Hematopoietic multipotent progenitor cell treated with erythropoietin and hydrocortisone succinate and interleukin-3 and kit ligand, for 6 days (in vitro differentiated cells): ENCODE results near the gene FAM124A.
A peak's percentile ranks its signal among the peaks of the same experiment; 100 is the strongest.

Experiments used
- DNase-seq: peaks from one replicate; pipeline ENCODE4 v3.0.0-alpha.2; 2015

FAM124A gene

DNA sequence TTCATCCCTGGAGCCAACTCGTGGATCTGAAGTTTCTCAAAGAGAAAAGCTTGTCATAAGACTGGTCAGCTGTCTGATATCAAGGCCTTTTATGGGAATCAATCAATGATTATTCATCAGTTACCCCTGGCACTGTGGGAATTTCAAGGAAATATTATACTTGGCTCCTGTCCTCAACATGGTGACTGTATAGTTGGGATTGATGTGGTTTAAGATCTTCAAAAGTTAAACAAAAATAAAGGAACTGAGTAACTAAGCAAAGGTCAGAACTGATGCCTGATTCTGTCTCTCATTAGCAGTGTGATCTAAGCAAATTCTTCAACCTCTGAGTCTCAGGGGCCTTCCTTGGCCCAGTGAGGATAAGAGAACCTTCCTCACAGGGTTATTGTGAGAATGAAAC lies 95.1 kb downstream of the FAM124A start:
- DNase-seq: no peak

DNA sequence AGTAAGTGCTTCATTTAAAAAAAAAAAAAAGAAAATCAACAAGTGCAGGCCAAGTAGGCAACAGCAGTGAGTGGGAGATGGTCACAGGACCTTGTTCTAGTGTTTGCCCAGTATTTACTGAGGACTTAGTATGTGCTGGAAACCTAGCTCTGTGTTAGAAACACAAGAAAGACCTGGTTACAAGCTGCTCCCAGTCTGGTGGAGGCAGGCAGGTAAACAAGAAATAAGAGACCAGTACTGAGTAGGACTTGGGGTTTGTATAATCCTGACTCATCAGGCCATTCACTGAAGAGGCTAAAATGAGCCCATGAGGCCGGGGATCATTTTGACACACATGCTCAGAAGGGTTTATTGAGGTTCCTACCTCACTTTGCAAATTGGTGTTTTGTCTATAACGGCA lies 95.8 kb downstream of the FAM124A start:
- DNase-seq: no peak

DNA sequence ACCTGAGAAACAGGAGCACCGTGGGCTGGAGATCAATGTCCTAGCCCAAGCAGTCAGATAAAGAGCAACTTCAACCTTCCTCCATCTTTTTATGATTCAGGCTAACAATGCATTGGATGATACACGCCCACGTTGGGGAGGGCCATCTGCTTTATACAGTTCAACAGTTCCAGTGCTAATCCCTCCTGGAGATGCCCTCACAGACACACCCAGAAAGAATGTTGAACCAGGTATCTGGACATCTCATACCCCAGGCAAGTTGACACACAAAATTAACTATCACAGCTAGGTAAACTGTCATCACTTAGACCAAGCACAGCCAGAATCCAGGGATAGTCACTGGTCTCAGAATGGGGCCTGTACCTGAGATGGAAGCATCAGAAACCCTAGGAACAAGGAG lies 96.7 kb downstream of the FAM124A start:
- DNase-seq: no peak

DNA sequence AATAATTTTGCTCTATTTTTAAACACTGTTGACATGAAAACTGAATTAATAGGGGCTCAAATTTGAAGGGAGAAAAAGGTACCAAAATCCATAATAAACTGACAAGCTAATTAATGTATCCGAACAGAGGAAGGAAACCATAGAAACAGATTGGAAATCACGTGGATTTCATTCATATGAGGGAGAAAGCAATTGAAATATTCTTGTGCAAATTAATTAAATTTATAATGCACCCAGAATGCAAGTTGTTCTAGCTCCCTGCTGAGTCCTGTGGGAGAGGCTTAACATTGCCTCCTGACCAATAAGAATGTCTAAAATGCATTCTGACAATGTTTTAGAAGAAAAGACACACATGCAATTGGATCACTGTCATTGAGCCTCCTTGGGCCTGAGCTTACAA lies 99.6 kb downstream of the FAM124A start:
- DNase-seq: no peak

DNA sequence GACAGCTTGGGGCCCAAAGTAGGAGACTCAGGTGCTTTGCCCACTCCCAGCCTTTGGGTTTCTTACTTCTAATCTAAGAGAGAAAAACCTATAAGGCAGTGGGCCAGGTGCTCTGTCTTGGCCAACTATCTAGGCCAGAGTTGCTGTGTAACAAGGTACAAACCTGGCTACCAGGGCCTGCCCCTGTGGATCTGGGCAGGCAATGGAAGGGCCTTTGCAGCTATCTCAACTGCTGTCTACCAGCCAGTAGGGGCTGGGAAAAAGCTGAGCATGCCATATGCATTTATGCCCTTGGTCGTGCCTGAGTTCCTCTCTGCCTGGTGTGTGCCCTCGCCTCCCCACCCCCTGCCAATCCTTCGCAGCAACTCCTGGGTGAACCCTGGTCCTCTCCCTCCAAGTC lies 100.6 kb downstream of the FAM124A start:
- DNase-seq: no peak

DNA sequence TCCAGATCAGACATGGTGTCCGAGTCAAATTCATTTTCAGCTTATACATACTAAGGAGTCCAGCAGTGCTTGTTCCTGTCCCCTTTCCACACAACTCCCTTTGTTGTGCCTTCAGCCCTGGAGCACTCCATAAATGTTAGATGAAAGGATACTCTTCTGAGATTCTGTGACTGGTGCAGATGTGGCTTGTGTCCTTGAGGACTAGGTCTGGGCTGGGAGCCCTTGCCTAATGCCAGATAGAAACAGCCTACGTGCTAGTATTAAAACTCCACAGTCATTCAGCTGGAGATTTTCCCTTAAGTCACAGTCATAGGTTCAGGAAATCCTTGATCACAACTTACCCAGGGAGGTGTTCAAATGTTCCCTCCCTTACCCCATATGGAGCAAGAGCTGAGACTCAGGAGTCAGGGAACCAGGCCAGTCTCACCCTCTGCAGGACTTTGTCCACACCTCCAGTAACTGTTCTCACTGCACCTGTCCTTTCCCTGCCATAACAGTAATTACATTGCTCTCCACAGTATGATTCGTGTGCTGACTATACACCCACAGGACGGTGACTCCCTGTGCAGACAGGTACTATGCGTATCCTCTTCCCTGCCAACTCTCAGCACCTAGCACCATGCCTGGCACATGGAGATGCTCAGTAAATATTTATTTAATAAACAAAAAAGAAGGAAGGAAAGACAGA lies 101.8 kb downstream of the FAM124A start:
- DNase-seq: no peak

DNA sequence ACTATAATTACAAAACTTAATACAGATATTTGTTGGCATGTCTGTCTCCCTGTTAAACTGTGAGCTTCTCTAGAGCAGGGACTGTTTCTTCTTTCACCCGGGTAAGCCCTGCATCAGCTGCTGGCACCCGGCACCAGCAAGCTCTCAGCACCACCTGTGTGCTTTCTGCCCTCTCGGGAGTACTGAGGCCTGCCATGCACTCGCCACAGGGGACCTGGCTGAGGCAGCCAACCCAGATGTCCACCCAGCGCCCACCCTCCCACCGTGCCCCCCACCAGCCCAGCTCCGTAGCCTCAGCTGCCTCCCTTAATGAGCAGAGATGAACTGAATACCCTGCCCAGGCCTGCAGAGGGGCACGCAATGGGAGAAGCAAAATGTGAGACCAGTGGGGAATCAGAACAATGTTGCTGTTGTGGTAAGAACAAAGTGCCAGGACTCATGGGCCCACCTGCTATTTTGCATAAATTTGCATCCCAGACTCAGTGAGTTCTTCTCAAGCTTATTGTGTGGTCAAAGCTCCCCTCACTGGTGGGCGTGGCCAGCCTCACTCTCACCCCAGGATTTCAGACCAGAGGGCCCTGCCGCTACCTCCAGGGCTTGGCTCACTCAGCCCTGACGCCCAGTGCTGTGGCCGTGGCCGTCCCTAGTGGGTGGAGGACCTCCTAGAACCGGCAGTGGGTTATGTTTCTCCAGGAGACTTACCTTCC lies 102.7 kb downstream of the FAM124A start:
- DNase-seq: no peak

DNA sequence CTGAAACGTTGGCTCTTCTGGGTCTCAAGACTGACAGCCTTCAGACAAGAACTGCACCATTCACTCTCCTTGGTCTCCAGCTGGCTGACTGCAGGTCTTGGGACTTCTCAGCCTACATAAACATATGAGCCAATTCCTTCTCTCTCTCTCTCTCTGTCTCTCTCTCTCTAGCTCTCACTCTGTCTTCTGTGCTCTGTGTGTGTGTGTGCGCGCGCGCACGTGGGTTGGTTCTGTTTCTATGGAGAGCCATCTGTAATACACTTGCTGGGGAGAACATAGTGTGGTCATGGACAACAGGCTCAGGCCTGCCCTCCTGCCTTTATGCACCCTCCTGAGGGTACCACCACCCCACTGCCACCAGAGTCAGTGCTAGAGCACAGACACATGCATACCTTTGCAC lies 103.6 kb downstream of the FAM124A start:
- DNase-seq: no peak

DNA sequence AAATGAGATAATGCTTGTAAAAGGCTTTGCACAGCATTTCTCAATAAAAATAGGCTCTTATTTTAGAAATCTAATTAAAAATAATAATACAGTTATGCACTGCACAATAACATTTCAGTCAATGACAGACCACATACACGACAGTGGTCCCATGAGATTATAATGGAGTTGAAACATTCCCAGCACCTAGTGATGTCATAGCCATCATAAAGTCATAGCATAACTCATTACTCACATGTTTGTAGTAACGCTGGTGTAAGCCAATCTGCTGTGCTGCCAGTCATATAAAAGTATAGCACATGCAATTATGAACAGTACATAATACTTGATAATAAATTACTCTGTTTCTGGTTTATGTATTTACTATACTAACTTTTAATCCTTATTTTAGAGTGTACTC lies 104.6 kb downstream of the FAM124A start:
- no peak for DNase-seq

DNA sequence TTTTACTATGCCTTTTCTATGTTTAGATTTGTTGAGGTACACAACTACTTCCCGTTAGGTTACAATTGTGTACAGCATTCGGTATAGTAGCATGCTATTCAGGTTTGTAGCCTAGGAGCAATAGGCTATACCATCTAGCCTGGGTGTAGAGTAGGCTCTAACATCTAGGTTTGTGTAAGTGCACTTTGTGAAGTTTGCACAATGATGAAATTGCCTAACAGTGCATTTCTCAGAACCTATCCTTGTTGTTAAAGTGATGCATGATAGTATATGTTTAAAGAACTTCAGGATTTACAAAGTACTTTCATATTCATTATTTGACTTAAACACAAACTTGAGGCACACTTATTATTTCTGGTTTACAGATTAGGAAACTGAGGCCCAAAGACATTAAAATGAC lies 105.8 kb downstream of the FAM124A start:
- peak; percentile 17 for DNase-seq

DNA sequence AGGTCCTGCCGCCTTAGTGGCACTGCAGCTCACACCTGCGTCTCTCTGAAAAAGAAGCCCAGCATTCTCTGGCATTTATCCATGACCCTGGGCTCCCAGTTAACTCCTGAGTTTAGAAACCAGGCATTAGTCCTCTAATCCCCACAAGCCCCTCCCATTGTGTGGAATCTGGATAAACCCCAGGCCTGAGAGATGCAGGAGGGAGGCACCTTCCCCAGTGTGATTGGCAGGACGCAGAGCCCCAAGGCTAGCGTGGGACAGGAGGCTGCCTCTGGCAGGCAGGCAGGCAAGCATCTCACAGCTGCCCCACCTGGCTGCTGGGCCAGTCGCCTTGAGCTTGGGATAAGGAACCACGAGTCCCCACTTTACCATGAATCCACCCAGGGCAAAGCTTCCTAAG lies 106.3 kb downstream of the FAM124A start:
- DNase-seq: no peak

DNA sequence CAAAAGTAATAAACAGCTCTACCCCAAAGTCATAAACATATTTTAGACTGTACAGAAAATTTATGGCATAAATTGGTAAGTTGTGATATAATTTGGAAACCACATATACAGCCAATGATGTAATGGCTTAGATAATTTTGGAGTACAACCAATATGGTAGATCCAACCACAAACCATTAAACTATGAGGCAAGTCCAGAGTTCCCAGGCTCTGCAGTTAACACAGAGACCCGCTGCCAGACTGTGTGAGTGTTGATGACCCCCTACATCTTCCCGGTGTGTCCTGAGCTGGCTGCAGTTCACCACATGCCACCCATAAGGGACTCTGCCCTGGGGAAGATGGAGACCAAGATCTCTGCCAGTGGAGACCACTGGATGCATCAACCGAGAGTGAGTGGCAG lies 107.4 kb downstream of the FAM124A start:
- DNase-seq: no peak

DNA sequence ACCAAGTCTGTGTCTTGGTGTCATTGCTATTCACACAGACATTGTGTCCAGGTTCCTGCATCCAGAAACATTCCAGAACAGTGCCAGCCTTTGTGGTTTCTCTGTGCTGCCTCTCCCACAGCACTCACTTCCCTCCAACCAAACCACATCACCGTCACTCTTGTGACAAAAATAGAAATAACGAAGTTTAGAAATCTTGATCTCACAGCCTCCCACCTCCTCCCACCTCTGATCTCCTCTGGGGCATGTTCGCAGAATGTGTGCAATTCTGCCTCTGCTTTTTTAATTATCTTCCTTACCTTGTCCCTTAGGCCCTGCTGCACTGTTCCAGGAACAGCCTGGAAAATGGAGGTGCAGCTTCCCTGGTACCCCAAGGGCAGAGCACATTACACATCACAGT lies 108.6 kb downstream of the FAM124A start:
- DNase-seq: peak; percentile 59

DNA sequence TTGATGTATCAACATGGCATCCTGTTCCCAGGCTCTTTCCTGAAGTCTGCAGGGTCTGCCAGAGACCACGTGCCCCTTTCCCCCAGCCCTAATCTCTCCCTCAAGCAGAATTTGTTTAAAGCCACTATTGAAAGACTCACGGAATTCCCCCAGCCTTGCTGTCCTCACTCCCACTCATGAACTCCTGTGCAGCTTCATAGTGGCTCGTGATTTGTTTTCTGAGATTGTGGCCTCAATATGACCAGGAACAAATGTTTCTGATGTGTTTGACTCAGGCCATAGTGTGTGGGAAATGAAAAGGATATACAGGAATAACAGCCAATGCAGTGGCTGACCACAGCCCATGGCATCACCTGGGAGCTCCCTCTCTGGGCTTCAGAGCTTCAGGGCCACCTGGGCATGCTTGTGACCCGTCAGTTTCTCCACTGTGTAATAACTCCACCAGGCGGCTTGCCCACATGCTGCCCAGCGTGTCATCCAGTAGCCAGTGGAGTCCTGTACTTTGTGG lies 109.2 kb downstream of the FAM124A start:
- no peak for DNase-seq

DNA sequence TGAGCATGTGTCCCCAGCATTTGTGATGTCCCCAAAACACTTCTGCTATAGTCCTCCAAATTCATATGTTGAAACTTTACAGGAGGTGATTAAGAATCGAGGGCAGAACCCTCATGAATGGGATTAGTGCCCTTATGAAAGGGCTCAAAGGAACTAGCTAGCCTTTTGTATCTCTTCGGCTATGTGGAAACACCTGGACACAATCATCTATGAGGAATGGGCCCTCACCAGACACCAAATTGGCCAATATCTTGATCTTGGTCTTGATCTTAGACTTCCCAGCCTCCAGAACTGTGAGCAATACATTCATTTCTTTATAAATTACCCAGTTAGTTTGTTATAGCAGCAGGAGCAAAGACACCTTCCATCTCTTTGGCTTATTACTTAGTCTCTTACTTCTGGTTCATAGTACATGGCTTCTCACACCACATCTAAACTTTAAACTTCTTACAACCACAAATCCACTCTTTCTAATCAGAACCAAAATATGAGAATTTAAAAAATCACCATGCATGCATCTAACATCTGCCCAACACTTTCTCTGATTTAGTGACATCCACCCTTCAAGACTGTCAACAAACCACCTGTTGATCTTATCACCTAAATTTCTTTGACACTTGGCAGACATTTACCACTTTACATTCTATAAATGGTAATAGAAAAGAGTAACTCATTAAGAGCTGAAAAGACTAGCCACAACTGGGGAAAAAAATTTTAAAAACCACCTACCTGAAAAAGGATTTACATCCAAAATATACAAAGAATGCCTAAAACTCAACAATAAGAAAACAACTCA lies 110.6 kb downstream of the FAM124A start:
- DNase-seq: no peak

DNA sequence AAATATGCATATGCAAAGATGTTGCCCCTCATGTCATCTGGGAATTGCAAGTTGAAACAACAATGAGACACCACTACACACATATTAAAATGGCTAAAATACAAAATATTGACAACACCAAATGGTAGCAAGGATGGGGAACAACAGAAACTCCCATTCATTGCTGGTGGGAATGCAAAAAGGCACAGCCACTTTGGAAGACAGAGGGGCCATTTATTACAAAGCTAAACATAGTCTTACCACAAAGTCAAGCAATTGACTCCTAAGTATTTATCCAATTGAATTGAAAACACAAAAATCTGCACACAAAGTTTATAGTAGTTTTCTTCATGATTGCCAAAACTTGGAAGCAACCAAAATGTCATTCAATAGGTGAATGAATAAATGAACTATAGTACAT lies 111.2 kb downstream of the FAM124A start:
- no peak for DNase-seq

DNA sequence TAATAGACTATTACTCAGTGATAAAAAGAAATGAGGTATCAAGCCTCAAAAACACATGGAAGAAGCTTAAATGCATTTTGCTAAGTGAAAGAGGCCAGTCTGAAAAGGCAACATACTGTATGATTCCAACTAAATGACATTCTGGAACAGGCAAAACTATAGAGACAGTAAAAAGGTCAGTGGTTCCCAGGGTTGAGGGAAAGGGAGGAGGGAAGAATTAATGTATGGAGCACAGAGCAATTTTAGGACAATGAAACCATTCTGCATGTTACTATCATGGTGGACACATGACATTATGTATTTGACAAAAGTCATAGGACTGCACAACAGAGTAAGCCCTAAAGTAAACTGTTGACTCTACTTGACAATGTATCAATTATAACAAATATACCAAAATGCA lies 111.6 kb downstream of the FAM124A start:
- no peak for DNase-seq
